ENCODE data around the gene DENND4B.

- TF ChIP-seq GATA2 (IDR thresholded peaks at IDR 0.05; ENCODE audit: low read depth, low read length) (no peak), GATA3 (IDR thresholded peaks at IDR 0.05; ENCODE audit: low read depth, low read length) (no peak)
These were observed 48.7 kb upstream of the DENND4B start for GRCh38 chr1:153995202-153995601.
